NCI-H146 (cell line): ENCODE results near the gene TUB.

ENCODE experiments used
- DNase-seq: peaks from one replicate; lab custom pipeline; 2025; lab: John Stamatoyannopoulos, UW

TUB gene

GRCh38 chr11:8068605-8069221 is 12.3 kb upstream of the TUB start:
- no peak for DNase-seq

- DNase-seq: no peak
These were observed 11.2 kb upstream of the TUB start for GRCh38 chr11:8069771-8070170.

- peak; percentile 25 for DNase-seq
These were observed 10.4 kb upstream of the TUB start for GRCh38 chr11:8070417-8071115.

GRCh38 chr11:8071616-8072581 is 9.1 kb upstream of the TUB start:
- DNase-seq: peak; percentile 80

GRCh38 chr11:8075119-8075726 is 5.8 kb upstream of the TUB start:
- DNase-seq: no peak

- no peak for DNase-seq
These were observed 1.8 kb upstream of the TUB start for GRCh38 chr11:8079111-8079675.

GRCh38 chr11:8080069-8080670 is 841 bp upstream of the TUB start:
- DNase-seq: no peak

- no peak for DNase-seq
These were observed 710 bp downstream of the TUB start for GRCh38 chr11:8081591-8082250.

GRCh38 chr11:8082391-8083087 is 1.5 kb downstream of the TUB start:
- peak; percentile 13 for DNase-seq

- DNase-seq: no peak
These were observed 2.0 kb downstream of the TUB start for GRCh38 chr11:8083088-8083395.

GRCh38 chr11:8083871-8084281 is 2.9 kb downstream of the TUB start:
- no peak for DNase-seq

- DNase-seq: no peak
These were observed 3.3 kb downstream of the TUB start for GRCh38 chr11:8084352-8084751.

- DNase-seq: no peak
These were observed 4.1 kb downstream of the TUB start for GRCh38 chr11:8085011-8085645.

- DNase-seq: peak; percentile 94
These were observed 5.0 kb downstream of the TUB start for GRCh38 chr11:8086001-8086479.

GRCh38 chr11:8086571-8086970 is 5.6 kb downstream of the TUB start:
- DNase-seq: peak; percentile 49

- DNase-seq: peak; percentile 53
These were observed 6.2 kb downstream of the TUB start for GRCh38 chr11:8087185-8087584.

GRCh38 chr11:8087756-8088155 is 6.7 kb downstream of the TUB start:
- DNase-seq: no peak

GRCh38 chr11:8089791-8090510 is 8.9 kb downstream of the TUB start:
- no peak for DNase-seq

- DNase-seq: peak; percentile 23
These were observed 9.7 kb downstream of the TUB start for GRCh38 chr11:8090756-8091155.
